Stimulated activated naive CD8-positive, alpha-beta T cell treated with anti-CD3 and anti-CD28 coated beads, Interleukin-15, Interleukin-2, amounts not matched to agents 100 U/mL and 50 U/mL, for 24 hours (primary cell): ENCODE data around the gene NKD2.
A peak's percentile ranks its signal among the peaks of the same experiment; 100 is the strongest.
"Not testable (repeated sequence)": the region's sequence is repeated elsewhere in the genome, so short reads cannot be mapped to it uniquely, and the experiment has no call there.

ENCODE experiments used
- ATAC-seq: fragments of 150-1000 bp; cut with Tn5 transposase; one replicate; pipeline ENCODE4 v1.10.0; 2021
- DNase-seq: peaks from one replicate; pipeline ENCODE4 v3.0.0; 2021

NKD2 gene

GRCh38 chr5:1014346-1014745, 5.7 kb downstream of the NKD2 start:
- no peak for DNase-seq
- ATAC-seq, result no peak

- DNase-seq (no peak), ATAC-seq (no peak)
These were observed 6.2 kb downstream of the NKD2 start for GRCh38 chr5:1014781-1015221.

GRCh38 chr5:1015507-1015906, 6.9 kb downstream of the NKD2 start:
- ATAC-seq, result no peak

GRCh38 chr5:1016036-1016435, 7.4 kb downstream of the NKD2 start:
- no peak for DNase-seq
- ATAC-seq, result no peak

More at GRCh38 chr5:1015507-1015906, 6.9 kb downstream of the NKD2 start:
- DNase-seq, result no peak

GRCh38 chr5:1016476-1016875, 7.9 kb downstream of the NKD2 start:
- DNase-seq (no peak), ATAC-seq (no peak)

- no peak for ATAC-seq
- no peak for DNase-seq
These were observed 8.5 kb downstream of the NKD2 start for GRCh38 chr5:1017056-1017455.

GRCh38 chr5:1017691-1018455, 9.3 kb downstream of the NKD2 start:
- ATAC-seq (peak; percentile 5), DNase-seq (no peak)

GRCh38 chr5:1018596-1018995, 10.0 kb downstream of the NKD2 start:
- DNase-seq (no peak), ATAC-seq (no peak)

GRCh38 chr5:1019001-1019905, 10.7 kb downstream of the NKD2 start:
- no peak for ATAC-seq
- DNase-seq, result no peak

- DNase-seq (no peak), ATAC-seq (peak; percentile 26)
These were observed 11.9 kb downstream of the NKD2 start for GRCh38 chr5:1020452-1020961.

- no peak for ATAC-seq
- no peak for DNase-seq
These were observed 12.8 kb downstream of the NKD2 start for GRCh38 chr5:1021136-1021968.

- not testable (repeated sequence) for ATAC-seq, DNase-seq
These were observed 13.4 kb downstream of the NKD2 start for GRCh38 chr5:1021969-1022336.

- DNase-seq, result no peak
- ATAC-seq, result no peak
These were observed 18.4 kb downstream of the NKD2 start for GRCh38 chr5:1026700-1027621.

- no peak for ATAC-seq
These were observed 19.2 kb downstream of the NKD2 start for GRCh38 chr5:1027631-1028441.

GRCh38 chr5:1028481-1029281, 20.1 kb downstream of the NKD2 start:
- DNase-seq (no peak), ATAC-seq (no peak)

More at GRCh38 chr5:1027631-1028441, 19.2 kb downstream of the NKD2 start:
- DNase-seq, result no peak

GRCh38 chr5:1029282-1029944, 20.8 kb downstream of the NKD2 start:
- no peak for ATAC-seq

GRCh38 chr5:1029945-1030625, 21.5 kb downstream of the NKD2 start:
- ATAC-seq, result no peak
- DNase-seq, result no peak

More at GRCh38 chr5:1029282-1029944, 20.8 kb downstream of the NKD2 start:
- no peak for DNase-seq

- no peak for DNase-seq
- ATAC-seq, result no peak
These were observed 22.2 kb downstream of the NKD2 start for GRCh38 chr5:1030801-1031271.
